A673 (cell line): ENCODE measurements around the gene AGMO. TPM values are rescaled to one million over a fixed set of nuclear protein-coding genes. Genes with fewer than 3 reads are reported as not detected.

Experiments used
- BruUV-seq: library from RNA; stranded (reverse); fragments of 400-500 nt; replicated peaks from 2 replicates; lab custom pipeline; 2021; lab: Mats Ljungman, UMichigan
- CTCF ChIA-PET: fragments of 300-600 bp; sonication (Branson Sonifier 250); formaldehyde crosslinking; loops from one replicate; lab custom pipeline; 2022; ENCODE audit warnings: antibody characterized with exemption; lab: Charles Lee
- POLR2A ChIA-PET: fragments of 300-600 bp; sonication (Branson Sonifier 250); formaldehyde crosslinking; loops from one replicate; lab custom pipeline; 2022; ENCODE audit warnings: antibody characterized with exemption; ENCODE audit not compliant: low non-redundant PET; lab: Charles Lee
- DNase-seq: peaks from one replicate; pipeline ENCODE4 v3.0.0-alpha.2; 2015; ENCODE audit warnings: low spot score
- H3K27ac ChIP-seq: fragments of 200-600 bp; sonication (generic); 2 replicates; pipeline ENCODE4 v1.5.1; 2016; ENCODE audit warnings: mixed run types, low read depth, mild to moderate bottlenecking, mixed read lengths, antibody characterized with exemption, low read length; ENCODE audit not compliant: poor library complexity, severe bottlenecking
- H3K27me3 ChIP-seq: fragments of 200-600 bp; sonication (generic); replicated peaks from 2 replicates; pipeline ENCODE4 v1.6.1; 2017; ENCODE audit warnings: mixed run types, low read depth, mild to moderate bottlenecking, mixed read lengths, antibody characterized with exemption, low read length; ENCODE audit not compliant: insufficient read depth, poor library complexity
- H3K36me3 ChIP-seq: fragments of 200-600 bp; sonication (generic); 2 replicates; pipeline ENCODE4 v1.6.1; 2016; ENCODE audit warnings: mixed run types, mild to moderate bottlenecking, mixed read lengths, antibody characterized with exemption, low read length; ENCODE audit not compliant: insufficient read depth, poor library complexity, severe bottlenecking
- H3K4me1 ChIP-seq: fragments of 200-600 bp; sonication (generic); 2 replicates; pipeline ENCODE4 v1.6.1; 2017; ENCODE audit warnings: mixed run types, mild to moderate bottlenecking, mixed read lengths, antibody characterized with exemption, low read length; ENCODE audit not compliant: insufficient read depth, poor library complexity, severe bottlenecking
- H3K4me3 ChIP-seq: fragments of 200-600 bp; sonication (generic); 2 replicates; pipeline ENCODE4 v1.5.1; 2016; ENCODE audit warnings: low read depth, mixed run types, mild to moderate bottlenecking, mixed read lengths, low read length; ENCODE audit not compliant: poor library complexity, severe bottlenecking
- H3K9me3 ChIP-seq: fragments of 200-600 bp; sonication (generic); 2 replicates; pipeline ENCODE4 v1.6.1; 2016; ENCODE audit warnings: mixed run types, low read depth, mild to moderate bottlenecking, mixed read lengths, antibody characterized with exemption, low read length; ENCODE audit not compliant: poor library complexity, severe bottlenecking
- CTCF ChIP-seq: fragments of 300-800, 200-600 bp; sonication (generic); conservative IDR thresholded peaks from 2 replicates; pipeline ENCODE4 v1.5.1; 2017; ENCODE audit warnings: low read depth, mild to moderate bottlenecking, antibody characterized with exemption, low read length, moderate library complexity, mixed read lengths
- EZH2 ChIP-seq: fragments of 200-600 bp; sonication (generic); IDR thresholded peaks from 2 replicates; pipeline ENCODE4 v1.6.1; 2017; ENCODE audit warnings: borderline replicate concordance, low read depth, mild to moderate bottlenecking, mixed read lengths, antibody characterized with exemption, low read length; ENCODE audit not compliant: poor library complexity, severe bottlenecking
- intact Hi-C: fragments of 100-400 bp; cut with micrococcal nuclease; formaldehyde crosslinking; loops from one replicate; pipeline ENCODE4 v1.10.0; 2022; ENCODE audit not compliant: unreplicated experiment
- total RNA-seq: library from RNA; stranded (reverse); gene quantifications from 2 replicates; pipeline ENCODE4 v1.2.3, GENCODE V29; 2021

Gene AGMO
- total RNA-seq, 1 experiment from 2014 or later, result not detected

DNA sequence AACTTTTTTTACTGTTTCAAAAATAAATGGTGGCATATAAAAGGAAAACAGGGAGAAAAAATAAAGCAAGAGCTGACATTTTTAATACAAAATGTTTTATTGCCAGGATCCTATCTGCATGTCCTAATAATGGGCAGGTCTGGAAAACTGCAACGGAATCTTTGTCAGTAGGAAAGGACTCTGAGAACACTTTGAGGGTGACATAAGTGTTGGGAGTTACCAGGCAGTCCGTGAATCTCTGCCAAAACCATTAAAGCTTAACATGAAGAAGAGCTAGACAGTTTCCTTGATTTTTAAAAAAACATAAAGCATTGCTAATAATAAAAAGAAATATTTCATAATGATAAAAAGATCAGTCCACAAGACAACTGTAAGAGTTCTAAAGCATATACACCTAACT lies 80.7 kb downstream of the AGMO start:
- ChIA-PET POLR2A (no interaction called here), CTCF (no interaction called here)
- no peak overlapping the region for H3K4me3 ChIP-seq
- peaks cover 1% of the 10 kb centered on the region for H3K27me3 ChIP-seq
- intact Hi-C loops, result no loop called here
- no peaks in the 10 kb centered on the region for H3K36me3 ChIP-seq
- TF ChIP-seq CTCF, result no peak
- no peak for TF ChIP-seq EZH2
- H3K27ac ChIP-seq, result no peak overlapping the region
- no peaks in the 10 kb centered on the region for H3K4me1 ChIP-seq
- no peaks in the 10 kb centered on the region for H3K9me3 ChIP-seq
- no peak for DNase-seq
- BruUV-seq, result no TSS peak

GRCh38 chr7:15478401-15478800 lies 83.4 kb downstream of the AGMO start:
- Histone ChIP-seq H3K27ac (no peak overlapping the region), H3K4me3 (no peak overlapping the region), H3K4me1 (no peaks in the 10 kb centered on the region), H3K27me3 (peaks cover 6% of the 10 kb centered on the region), H3K36me3 (no peaks in the 10 kb centered on the region), H3K9me3 (no peaks in the 10 kb centered on the region)
- ChIA-PET CTCF (no interaction called here), POLR2A (no interaction called here)
- DNase-seq, result no peak
- BruUV-seq, result no TSS peak
- TF ChIP-seq EZH2 (no peak), CTCF (no peak)
- intact Hi-C loops, result no loop called here

DNA sequence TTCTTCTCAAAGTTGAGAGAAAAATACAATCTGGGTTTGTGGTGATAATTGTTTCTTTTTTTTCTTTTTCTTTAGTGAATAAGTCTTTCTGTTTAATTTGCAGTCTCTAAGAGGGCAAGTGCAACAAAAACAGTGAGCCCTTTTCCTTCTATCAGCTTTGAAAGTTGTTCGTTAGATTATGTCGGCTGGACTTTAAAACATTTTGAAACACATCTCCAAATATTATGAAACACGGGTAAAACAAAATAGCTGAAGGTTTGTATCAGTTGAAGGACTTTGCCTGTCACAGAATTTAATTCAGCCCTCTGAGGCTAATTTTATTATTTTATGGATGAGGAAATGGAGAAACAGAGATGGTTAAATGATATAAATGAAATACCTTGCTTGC lies 85.3 kb downstream of the AGMO start:
- DNase-seq, result no peak
- POLR2A ChIA-PET, result no interaction called here
- Histone ChIP-seq H3K36me3 (no peaks in the 10 kb centered on the region), H3K27me3 (peaks cover 6% of the 10 kb centered on the region), H3K27ac (no peak overlapping the region), H3K4me3 (no peak overlapping the region), H3K9me3 (no peaks in the 10 kb centered on the region), H3K4me1 (no peaks in the 10 kb centered on the region)
- intact Hi-C loops, result no loop called here
- no peak for TF ChIP-seq CTCF
- TF ChIP-seq EZH2, result no peak
- no TSS peak for BruUV-seq
- CTCF ChIA-PET, result no interaction called here
